Activated T-helper 1 cell treated with anti-CD3 and anti-CD28 coated beads, Interleukin-12 subunit alpha, Interleukin-12 subunit beta, Interleukin-2, Interleukin-4 antibody, amounts not matched to agents 30 ng/mL and 10 ng/mL and 1 ng/mL, durations not matched to agents 14 hours and 24 hours and 36 hours (primary cell): Measurements from ENCODE around the gene ISOC2. TPM values are rescaled to one million over a fixed set of nuclear protein-coding genes. Genes with fewer than 3 reads are reported as not detected.
"Not testable (repeated sequence)": the region's sequence is repeated elsewhere in the genome, so short reads cannot be mapped to it uniquely, and the experiment has no call there.

Experiments used
- DNase-seq: peaks from one replicate; pipeline ENCODE4 v3.0.0; 2021; ENCODE audit warnings: low spot score
- H3K27ac Mint-ChIP-seq: one replicate; pipeline ENCODE4 v1.8.0; 2021; ENCODE audit warnings: mild to moderate bottlenecking, mixed read lengths
- H3K27me3 Mint-ChIP-seq: one replicate; pipeline ENCODE4 v1.8.0; 2022; ENCODE audit warnings: mild to moderate bottlenecking, moderate library complexity, mixed read lengths; ENCODE audit not compliant: insufficient read depth
- H3K36me3 Mint-ChIP-seq: one replicate; pipeline ENCODE4 v1.8.0; 2021; ENCODE audit warnings: low read depth, mixed read lengths
- H3K4me1 Mint-ChIP-seq: one replicate; pipeline ENCODE4 v1.8.0; 2021; ENCODE audit warnings: low read depth, mixed read lengths
- H3K4me3 Mint-ChIP-seq: one replicate; pipeline ENCODE4 v1.8.0; 2021; ENCODE audit warnings: mild to moderate bottlenecking, moderate library complexity, mixed read lengths
- H3K9me3 Mint-ChIP-seq: one replicate; pipeline ENCODE4 v1.8.0; 2021; ENCODE audit warnings: mixed read lengths
- intact Hi-C: fragments of 100-400 bp; cut with micrococcal nuclease; formaldehyde crosslinking; loops from one replicate; pipeline ENCODE4 v1.15.1; 2024
- total RNA-seq: library from RNA; stranded (reverse); gene quantifications from 2 replicates; pipeline ENCODE4 v1.2.3, GENCODE V29; 2022

Gene ISOC2, protein sequence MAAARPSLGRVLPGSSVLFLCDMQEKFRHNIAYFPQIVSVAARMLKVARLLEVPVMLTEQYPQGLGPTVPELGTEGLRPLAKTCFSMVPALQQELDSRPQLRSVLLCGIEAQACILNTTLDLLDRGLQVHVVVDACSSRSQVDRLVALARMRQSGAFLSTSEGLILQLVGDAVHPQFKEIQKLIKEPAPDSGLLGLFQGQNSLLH
- 31.3 and 34.3 TPM in 2 replicates for total RNA-seq

DNA sequence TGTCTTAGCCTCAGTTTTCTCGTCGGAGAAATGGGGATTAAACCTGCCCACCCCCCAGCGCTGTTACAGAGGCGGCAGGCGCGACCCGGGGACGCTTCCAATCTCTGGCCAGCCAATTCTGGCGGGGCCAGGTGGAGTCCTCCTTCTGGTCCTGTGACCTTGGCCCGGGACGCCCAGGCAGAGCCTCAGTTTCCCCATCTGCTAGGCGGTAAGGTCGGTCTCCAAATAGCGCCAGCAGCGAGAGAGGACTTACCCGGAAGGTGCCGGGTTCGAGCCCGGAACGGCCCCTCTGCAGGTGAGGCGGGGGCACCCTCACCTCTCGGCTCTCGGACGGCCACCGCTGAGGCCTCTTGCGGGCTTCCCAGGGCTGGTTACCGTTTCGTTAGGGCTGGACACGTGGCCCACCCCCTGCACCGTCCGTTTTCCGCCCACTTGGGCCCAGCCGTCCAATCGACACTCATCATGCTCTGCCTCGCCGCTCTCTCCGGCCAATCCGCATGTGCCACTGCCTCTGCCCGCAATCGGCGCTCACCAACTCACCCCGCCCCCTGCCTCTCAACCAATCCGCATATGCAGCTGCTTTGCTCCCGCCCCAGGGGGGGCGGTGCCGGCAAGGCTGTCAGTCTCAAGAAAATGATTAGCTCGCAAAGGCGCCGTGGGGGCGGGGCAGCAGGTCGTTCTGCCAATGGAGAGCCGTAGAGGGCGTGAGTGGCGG, at the start of gene ISOC2:
Gene ISOC2 (minus strand): TSS at position 384 of the 715 bp plus-strand sequence. CDS start 5,156 bp downstream, outside the sequence.
- intact Hi-C loops = loop anchor here (1.0 to 2.0 kb wide), 8 partner anchors 15 to 301 kb away; partner anchors contain the start of genes FIZ1, HSPBP1, KMT5C and NAT14
- H3K9me3 Mint-ChIP-seq = no peaks in the 10 kb centered on the region
- H3K4me3 Mint-ChIP-seq = peak within 1 kb of the TSS; percentile 81

DNA sequence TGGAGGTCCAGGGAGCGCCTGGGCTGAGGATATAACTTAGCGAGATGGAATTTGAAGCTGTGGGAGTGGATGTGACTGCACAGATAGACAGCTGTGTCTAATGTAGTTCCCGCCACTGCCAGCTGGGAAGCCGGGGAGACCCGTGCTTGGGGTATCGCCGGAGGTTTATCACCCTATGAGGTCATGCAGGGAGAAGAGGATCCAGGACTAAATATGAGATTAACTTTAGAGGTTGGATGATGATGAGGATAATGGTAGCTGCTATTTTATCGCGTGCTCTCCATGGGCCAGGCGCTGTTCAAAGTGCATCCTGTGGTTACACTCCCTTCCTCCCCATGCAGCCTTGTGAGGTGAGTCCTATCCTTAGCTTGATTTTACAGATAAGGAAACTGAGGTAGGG, 46.7 kb upstream of the ISOC2 start:
- Mint-ChIP-seq H3K9me3 (no peaks in the 10 kb centered on the region), H3K36me3 (peaks cover 2% of the 10 kb centered on the region), H3K27me3 (peaks cover 5% of the 10 kb centered on the region), H3K27ac (no peak overlapping the region), H3K4me1 (peaks cover 11% of the 10 kb centered on the region), H3K4me3 (no peak overlapping the region)
- intact Hi-C loops = no loop called here
- DNase-seq = no peak

More for the DNA sequence above, at the start of gene ISOC2:
- no peaks in the 10 kb centered on the region for H3K36me3 Mint-ChIP-seq
- peak; percentile 100 for DNase-seq
- peaks cover 2% of the 10 kb centered on the region for H3K27me3 Mint-ChIP-seq
- peaks cover 5% of the 10 kb centered on the region for H3K4me1 Mint-ChIP-seq
- H3K27ac Mint-ChIP-seq = peak within 1 kb of the TSS; percentile 77

DNA sequence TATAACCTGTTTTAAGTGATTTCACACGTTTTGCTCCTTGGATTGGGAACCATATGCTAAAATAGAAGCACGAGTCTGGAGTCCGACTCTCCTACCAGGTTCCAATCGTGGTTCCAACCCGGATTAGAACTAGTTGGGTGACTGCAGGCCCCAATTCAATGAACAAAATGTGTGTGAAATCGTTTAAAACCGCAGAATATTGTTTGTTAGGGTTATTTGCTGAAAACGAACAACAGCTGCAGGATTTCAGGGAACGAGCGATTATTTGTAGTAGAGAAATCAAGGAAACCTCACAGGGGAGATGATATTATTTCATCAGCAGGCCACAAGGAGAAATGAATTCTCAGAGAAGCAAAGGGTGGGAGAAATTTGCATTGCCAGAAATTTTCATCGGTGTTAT, 43.5 kb upstream of the ISOC2 start:
- Mint-ChIP-seq H3K27me3 (peaks cover 4% of the 10 kb centered on the region), H3K36me3 (peaks cover 5% of the 10 kb centered on the region)

DNA sequence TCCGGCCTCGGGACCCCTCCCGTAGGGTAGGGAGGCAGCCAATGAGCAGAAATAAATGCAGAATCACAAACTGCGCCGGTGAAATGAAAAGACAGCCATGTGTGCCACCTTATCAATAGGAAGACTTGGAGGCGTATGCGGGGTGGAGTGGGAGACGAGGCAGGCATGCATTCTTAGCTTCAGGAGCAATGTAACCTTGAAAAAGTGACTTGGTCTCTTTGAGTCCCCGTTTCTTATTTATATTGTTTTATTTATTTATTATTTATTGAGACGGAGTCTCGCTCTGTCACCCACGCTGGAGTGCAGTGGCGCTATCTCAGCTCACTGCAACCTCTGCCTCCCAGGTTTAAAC, 42.8 kb upstream of the ISOC2 start:
- H3K4me1 Mint-ChIP-seq = peaks cover 24% of the 10 kb centered on the region

More for the DNA sequence above, 43.5 kb upstream of the ISOC2 start:
- peaks cover 24% of the 10 kb centered on the region for H3K4me1 Mint-ChIP-seq
- H3K9me3 Mint-ChIP-seq = no peaks in the 10 kb centered on the region
- no peak for DNase-seq
- no peak overlapping the region for H3K27ac Mint-ChIP-seq
- intact Hi-C loops = loop anchor here (1.0 to 5.0 kb wide), 5 partner anchors 28 to 623 kb away; partner anchors contain the start of gene ZNF628
- no peak overlapping the region for H3K4me3 Mint-ChIP-seq

DNA sequence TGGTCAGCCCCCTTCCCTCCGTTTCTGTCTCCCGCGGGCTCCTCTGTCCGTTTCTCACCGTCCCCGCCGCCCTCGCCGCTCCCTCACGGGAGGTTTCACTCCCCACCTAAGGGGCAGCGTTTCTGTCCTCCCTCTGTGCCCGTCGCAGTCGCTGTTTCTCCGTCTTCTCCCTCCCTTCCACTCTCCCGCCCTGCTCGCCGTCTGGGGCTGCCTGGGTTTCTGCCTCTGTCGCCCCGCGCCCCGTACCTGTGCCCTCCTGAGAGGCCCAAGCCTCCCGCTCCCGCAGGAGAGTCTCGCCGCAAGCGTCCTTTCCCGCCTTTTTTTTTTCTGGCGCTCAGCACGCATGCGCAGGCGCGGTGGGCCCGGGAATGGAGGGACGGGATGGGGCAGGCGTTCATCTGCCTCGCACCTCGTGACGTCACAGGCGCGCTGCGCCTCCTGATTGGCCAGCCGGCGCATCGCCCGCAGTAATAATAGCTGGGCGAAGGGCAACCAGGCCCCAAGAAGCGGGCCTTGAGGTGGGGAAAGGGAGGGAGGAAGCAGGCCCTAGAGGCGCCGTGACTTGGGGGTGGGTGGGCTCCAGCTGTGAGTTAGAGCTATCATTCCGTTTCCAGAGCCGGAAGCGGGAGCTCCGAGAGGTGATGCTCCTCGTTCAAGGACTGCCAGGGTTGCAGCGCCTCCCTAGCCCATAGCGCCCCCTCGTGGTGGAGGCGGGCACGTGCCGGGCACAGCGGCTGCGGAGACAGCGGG, 42.2 kb upstream of the ISOC2 start:
- Mint-ChIP-seq H3K27me3 (peaks cover 4% of the 10 kb centered on the region), H3K4me1 (peaks cover 24% of the 10 kb centered on the region), H3K27ac (peak overlapping the region; percentile 82), H3K36me3 (peaks cover 5% of the 10 kb centered on the region), H3K9me3 (no peaks in the 10 kb centered on the region), H3K4me3 (peak overlapping the region; percentile 78)
- peak; percentile 89 for DNase-seq
- intact Hi-C loops = loop anchor here (1.0 to 5.0 kb wide), 5 partner anchors 27 to 621 kb away; partner anchors contain the start of gene ZNF628

More for the DNA sequence above, 42.8 kb upstream of the ISOC2 start:
- H3K27ac Mint-ChIP-seq = no peak overlapping the region
- H3K27me3 Mint-ChIP-seq = peaks cover 4% of the 10 kb centered on the region
- H3K36me3 Mint-ChIP-seq = peaks cover 5% of the 10 kb centered on the region
- H3K9me3 Mint-ChIP-seq = no peaks in the 10 kb centered on the region
- no peak for DNase-seq
- intact Hi-C loops = loop anchor here (1.0 to 5.0 kb wide), 5 partner anchors 27 to 622 kb away; partner anchors contain the start of gene ZNF628
- peak overlapping the region; percentile 78 for H3K4me3 Mint-ChIP-seq

DNA sequence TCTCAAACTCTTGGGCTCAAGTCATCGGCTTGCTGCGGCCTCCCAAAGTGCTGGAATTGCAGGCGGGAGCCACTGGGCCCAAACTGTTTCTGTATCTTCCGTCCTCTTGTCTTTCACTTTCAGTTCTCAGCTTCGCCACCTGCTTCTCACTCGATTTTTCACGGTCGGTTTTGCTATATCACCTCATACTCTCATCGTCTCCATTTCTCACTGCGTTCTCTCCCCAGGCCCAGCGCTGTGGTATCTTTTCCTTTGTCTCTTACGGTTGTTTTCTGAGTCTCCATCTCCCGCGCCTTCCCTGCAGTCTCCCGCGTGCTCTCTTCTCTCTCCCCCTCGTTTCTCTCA, 41.7 kb upstream of the ISOC2 start:
- peaks cover 5% of the 10 kb centered on the region for H3K36me3 Mint-ChIP-seq
- H3K27ac Mint-ChIP-seq = peak overlapping the region; percentile 82

DNA sequence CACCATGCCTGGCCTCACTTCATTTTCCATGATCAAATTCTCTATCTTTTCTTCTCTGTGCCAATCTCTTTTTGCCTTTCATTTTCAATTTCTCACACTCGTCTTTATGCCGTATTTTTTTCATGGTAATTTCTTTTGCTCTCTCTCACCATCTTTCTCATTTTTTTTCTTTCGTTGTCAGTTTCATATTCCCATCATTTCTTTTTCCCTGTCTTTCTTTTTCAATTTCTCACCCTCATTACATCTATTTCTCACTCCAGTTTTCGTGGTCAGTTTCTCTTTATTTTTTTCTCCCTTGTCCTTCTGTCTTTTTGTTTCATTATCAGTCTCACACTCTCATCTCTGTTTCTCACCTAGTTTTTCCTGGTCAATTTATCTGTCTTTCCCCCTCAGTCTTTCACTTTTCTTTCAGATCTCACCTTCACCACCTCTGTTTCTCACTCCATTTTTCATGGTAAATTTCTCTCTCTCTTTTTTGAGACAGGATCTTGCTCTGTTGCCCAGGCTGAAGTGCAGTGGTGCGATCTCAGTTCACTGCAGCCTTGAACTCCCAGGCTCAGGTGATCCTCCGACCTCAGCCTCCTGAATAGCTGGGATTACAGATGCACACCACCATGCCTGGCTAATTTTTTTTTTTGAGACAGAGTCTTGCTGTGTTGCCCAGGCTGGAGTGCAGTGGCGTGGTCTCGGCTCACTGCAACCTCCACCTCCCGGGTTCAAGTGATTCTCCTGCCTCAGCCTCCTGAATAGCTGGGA, 40.9 kb upstream of the ISOC2 start:
- peaks cover 7% of the 10 kb centered on the region for H3K27me3 Mint-ChIP-seq
- H3K4me3 Mint-ChIP-seq = no peak overlapping the region
- H3K27ac Mint-ChIP-seq = peak overlapping the region; percentile 46
- intact Hi-C loops = loop anchor here (5.0 kb wide), 1 partner anchor 620 kb away; no protein-coding TSS in a partner anchor
- H3K4me1 Mint-ChIP-seq = peaks cover 24% of the 10 kb centered on the region
- H3K9me3 Mint-ChIP-seq = no peaks in the 10 kb centered on the region
- peaks cover 5% of the 10 kb centered on the region for H3K36me3 Mint-ChIP-seq
- DNase-seq = no peak

More for the DNA sequence above, 41.7 kb upstream of the ISOC2 start:
- H3K4me3 Mint-ChIP-seq = peak overlapping the region; percentile 78
- peaks cover 4% of the 10 kb centered on the region for H3K27me3 Mint-ChIP-seq
- DNase-seq = no peak
- H3K4me1 Mint-ChIP-seq = peaks cover 24% of the 10 kb centered on the region
- no peaks in the 10 kb centered on the region for H3K9me3 Mint-ChIP-seq
- intact Hi-C loops = loop anchor here (5.0 kb wide), 1 partner anchor 621 kb away; no protein-coding TSS in a partner anchor

DNA sequence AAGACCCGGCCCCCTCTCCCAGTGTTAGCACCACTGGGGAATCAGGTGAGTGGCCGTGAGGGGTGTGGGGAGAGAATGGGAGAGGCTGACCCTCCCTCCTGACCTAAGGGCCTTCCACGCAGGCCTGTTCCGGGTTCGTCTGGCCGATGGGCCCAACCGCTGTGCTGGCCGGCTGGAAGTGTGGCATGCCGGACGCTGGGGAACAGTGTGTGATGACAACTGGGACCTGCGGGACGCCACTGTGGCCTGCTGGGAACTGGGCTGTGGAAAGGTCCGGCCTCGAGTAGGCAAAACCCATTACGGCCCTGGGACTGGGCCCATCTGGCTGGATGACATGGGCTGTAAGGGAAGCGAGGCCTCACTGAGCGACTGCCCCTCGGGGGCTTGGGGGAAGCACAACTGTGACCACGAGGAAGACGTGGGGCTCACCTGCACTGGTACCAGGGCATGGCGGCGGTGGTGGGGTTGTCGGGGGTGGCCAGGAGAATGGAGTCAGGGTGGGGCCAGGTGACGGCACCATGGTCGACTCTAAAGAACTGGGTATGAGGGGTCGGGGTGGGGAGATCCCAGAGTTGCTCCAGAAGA, 39.0 kb upstream of the ISOC2 start:
- no peak overlapping the region for H3K27ac Mint-ChIP-seq
- no peak overlapping the region for H3K4me3 Mint-ChIP-seq
- H3K27me3 Mint-ChIP-seq = peaks cover 4% of the 10 kb centered on the region
- no peak for DNase-seq
- H3K9me3 Mint-ChIP-seq = no peaks in the 10 kb centered on the region
- H3K36me3 Mint-ChIP-seq = peaks cover 5% of the 10 kb centered on the region
- H3K4me1 Mint-ChIP-seq = peaks cover 24% of the 10 kb centered on the region
- intact Hi-C loops = loop anchor here (5.0 kb wide), 1 partner anchor 618 kb away; no protein-coding TSS in a partner anchor

DNA sequence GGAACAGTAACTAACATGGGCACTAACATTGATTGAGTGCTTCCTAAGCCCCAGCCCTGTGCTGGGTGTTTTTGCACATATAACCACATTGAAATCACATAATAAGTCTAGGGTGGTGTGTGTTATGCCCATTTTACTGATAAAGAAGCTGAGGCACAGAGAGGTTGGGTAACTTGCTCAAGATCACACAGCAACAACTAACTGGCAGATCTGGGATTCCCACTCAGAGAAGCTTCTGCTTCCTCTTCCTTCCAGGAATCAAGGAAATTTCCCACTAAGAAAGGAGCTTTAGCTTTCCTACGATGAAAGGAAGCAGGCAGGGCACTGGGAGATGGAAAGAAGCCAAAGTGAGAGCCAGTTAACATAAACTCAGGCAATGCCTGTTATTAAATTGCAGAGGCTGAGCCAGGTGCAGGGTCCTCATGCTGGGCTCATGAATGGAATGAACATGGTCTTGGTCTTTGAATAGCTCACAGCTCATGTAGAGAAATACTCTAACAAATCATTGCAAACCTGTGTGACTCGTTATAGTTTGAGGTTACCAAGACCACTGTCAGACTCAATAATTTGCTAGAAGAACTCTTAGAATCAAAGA, 36.9 kb upstream of the ISOC2 start:
- no peak overlapping the region for H3K4me3 Mint-ChIP-seq
- no peak for DNase-seq
- H3K27ac Mint-ChIP-seq = no peak overlapping the region
- H3K36me3 Mint-ChIP-seq = peaks cover 5% of the 10 kb centered on the region
- peaks cover 5% of the 10 kb centered on the region for H3K27me3 Mint-ChIP-seq
- peaks cover 15% of the 10 kb centered on the region for H3K4me1 Mint-ChIP-seq
- H3K9me3 Mint-ChIP-seq = no peaks in the 10 kb centered on the region
- intact Hi-C loops = no loop called here

DNA sequence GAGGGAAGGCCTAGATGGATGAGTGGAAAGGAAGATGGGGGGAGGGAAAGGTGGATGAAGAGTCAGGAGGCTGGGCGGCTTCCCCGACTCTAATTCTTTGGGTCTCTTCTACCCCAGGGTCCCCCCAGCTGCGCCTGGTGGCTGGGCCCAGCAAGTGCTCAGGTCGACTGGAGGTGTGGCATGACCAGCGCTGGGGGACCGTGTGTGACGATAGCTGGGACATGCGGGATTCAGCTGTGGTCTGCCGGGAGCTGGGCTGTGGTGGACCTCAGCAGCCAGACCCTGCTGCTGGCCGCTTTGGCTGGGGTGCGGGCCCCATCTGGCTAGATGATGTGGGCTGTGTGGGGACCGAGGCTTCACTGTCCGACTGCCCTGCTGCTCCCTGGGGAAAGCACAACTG, 36.3 kb upstream of the ISOC2 start:
- Mint-ChIP-seq H3K36me3 (peaks cover 3% of the 10 kb centered on the region), H3K4me1 (peaks cover 11% of the 10 kb centered on the region), H3K27ac (no peak overlapping the region), H3K4me3 (no peak overlapping the region), H3K27me3 (peaks cover 11% of the 10 kb centered on the region), H3K9me3 (no peaks in the 10 kb centered on the region)
- no peak for DNase-seq
- intact Hi-C loops = no loop called here

DNA sequence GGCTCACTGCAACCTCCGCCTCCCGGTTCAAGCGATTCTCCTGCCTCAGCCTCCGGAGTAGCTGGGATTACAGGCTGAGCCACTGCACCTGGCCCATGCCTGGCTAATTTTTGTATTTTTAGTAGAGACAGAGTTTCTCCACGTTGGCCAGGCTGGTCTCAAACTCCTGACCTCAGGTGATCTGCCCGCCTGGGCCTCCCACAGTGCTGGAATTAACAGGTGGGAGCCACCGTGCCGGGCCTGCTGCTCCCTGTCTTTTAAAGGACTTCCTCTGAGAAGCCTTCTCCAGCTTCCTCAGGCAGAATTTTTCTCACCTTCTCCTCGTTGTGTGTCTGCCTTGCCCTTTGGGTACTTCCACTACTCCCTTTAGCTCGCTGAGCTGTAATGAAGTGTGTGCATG, 35.4 kb upstream of the ISOC2 start:
- H3K9me3 Mint-ChIP-seq, H3K27ac Mint-ChIP-seq, H3K36me3 Mint-ChIP-seq, H3K4me1 Mint-ChIP-seq, intact Hi-C loops, H3K4me3 Mint-ChIP-seq, DNase-seq: not testable (repeated sequence)
- H3K27me3 Mint-ChIP-seq = peaks cover 13% of the 10 kb centered on the region
